ENCODE data around the gene ARHGAP20.

The ARHGAP20 gene

DNA sequence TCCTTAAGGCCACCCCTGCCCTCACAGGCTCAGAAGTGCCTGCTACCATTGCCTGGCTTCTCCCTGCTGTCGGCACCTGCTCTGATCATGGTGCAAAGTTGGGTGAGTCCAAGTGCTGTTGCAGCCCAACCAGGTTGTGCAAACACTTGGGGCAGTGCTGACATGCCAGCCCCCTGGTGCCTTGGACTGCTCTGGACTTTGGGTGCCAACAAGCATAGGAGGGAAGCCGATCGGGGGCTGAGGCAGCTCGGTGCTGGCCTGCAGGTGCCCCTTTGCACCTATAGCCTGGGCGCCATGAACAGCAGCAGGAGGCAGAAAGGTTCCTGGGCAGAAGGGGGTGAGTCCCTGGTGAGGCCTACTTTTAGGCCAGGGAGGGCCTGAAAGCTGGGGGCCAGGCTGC, 113.0 kb downstream of the ARHGAP20 start:
- no peak overlapping the region for H3K27ac ChIP-seq (ENCODE audit: low read length)
- H3K4me3 ChIP-seq (ENCODE audit: low read length) = no peak overlapping the region
- no peaks in the 10 kb centered on the region for H3K4me1 ChIP-seq (ENCODE audit: insufficient read depth, low read length)
- H3K9me3 ChIP-seq (ENCODE audit: insufficient read depth, low read depth, low read length) = no peaks in the 10 kb centered on the region
- no peaks in the 10 kb centered on the region for H3K27me3 ChIP-seq (ENCODE audit: insufficient read depth, low read length)
- no peak overlapping the region for H3K9ac ChIP-seq (ENCODE audit: low read depth, low read length)
- no peaks in the 10 kb centered on the region for H3K36me3 ChIP-seq (ENCODE audit: insufficient read depth, low read depth, low read length)

DNA sequence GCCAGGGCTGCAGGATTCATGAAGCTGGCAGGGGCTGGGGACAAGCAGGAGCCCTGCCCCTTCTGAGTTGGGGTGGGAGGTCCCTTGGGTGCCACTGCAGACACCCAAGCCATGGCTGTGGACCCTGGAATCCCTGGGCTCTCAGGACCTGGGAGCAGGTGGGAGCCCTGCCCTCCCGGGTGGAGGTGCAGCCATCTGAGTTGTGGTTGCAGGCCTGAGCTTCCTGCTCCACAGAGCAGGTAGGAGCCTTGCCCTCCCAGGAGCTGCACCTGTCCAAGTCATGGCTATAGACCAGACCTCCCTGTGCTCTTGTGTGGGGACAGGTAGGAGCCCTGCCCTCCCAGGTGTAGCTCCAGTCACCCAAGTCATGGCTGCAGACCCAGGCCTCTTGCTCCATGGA, 113.5 kb downstream of the ARHGAP20 start:
- Histone ChIP-seq H3K9me3 (ENCODE audit: insufficient read depth, low read depth, low read length) (no peaks in the 10 kb centered on the region), H3K9ac (ENCODE audit: low read depth, low read length) (no peak overlapping the region), H3K4me3 (ENCODE audit: low read length) (no peak overlapping the region)

DNA sequence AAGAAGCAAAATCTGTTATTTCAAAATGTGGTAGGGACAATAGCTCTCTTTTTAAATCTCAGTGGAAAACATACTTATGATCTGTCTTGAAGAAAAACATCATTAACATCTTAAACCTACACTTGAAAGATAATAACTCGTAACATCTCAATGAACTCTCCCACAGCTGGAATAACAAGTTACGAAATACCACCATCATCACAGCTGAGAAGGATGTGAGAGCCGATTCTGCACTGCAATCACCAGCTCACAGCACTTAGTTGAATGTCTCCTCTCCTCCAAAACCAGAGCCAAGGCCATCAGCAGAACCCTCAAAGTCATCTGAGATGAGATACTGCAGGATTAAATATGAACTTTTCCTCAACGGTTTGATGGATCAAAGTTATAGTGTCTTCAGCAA, 124.3 kb downstream of the ARHGAP20 start:
- no peaks in the 10 kb centered on the region for H3K27me3 ChIP-seq (ENCODE audit: insufficient read depth, low read length)
- no peak overlapping the region for H3K27ac ChIP-seq (ENCODE audit: low read length)
- no peaks in the 10 kb centered on the region for H3K4me1 ChIP-seq (ENCODE audit: insufficient read depth, low read length)
- no peak overlapping the region for H3K4me3 ChIP-seq (ENCODE audit: low read length)
- no peaks in the 10 kb centered on the region for H3K9me3 ChIP-seq (ENCODE audit: insufficient read depth, low read depth, low read length)
- H3K36me3 ChIP-seq (ENCODE audit: insufficient read depth, low read depth, low read length) = no peaks in the 10 kb centered on the region
- H3K9ac ChIP-seq (ENCODE audit: low read depth, low read length) = no peak overlapping the region

More for the DNA sequence above, 113.5 kb downstream of the ARHGAP20 start:
- Histone ChIP-seq H3K27me3 (ENCODE audit: insufficient read depth, low read length) (no peaks in the 10 kb centered on the region), H3K36me3 (ENCODE audit: insufficient read depth, low read depth, low read length) (no peaks in the 10 kb centered on the region), H3K27ac (ENCODE audit: low read length) (no peak overlapping the region), H3K4me1 (ENCODE audit: insufficient read depth, low read length) (no peaks in the 10 kb centered on the region)

DNA sequence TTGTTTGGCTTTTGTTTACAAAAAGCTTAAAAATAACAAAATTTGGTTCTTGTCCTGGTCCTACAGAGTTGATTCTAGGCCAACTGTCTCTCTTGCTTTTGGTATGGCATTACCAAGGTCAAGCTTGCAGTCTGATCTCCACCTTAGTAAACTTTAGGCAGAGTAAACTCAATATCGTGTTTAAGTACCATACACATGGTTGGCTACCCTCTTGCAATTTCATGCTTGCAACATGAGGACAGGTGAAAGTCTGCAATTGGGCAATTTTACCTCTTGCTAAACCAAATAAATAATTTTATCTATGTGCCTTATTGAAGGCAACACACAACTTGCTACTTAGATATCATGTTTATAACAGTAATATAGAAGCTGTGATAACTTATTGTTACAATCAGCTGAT, 125.1 kb downstream of the ARHGAP20 start:
- no peaks in the 10 kb centered on the region for H3K36me3 ChIP-seq (ENCODE audit: insufficient read depth, low read depth, low read length)
- no peak overlapping the region for H3K27ac ChIP-seq (ENCODE audit: low read length)
- no peaks in the 10 kb centered on the region for H3K4me1 ChIP-seq (ENCODE audit: insufficient read depth, low read length)
- H3K9ac ChIP-seq (ENCODE audit: low read depth, low read length) = no peak overlapping the region
- H3K4me3 ChIP-seq (ENCODE audit: low read length) = no peak overlapping the region
- no peaks in the 10 kb centered on the region for H3K9me3 ChIP-seq (ENCODE audit: insufficient read depth, low read depth, low read length)
- H3K27me3 ChIP-seq (ENCODE audit: insufficient read depth, low read length) = no peaks in the 10 kb centered on the region

DNA sequence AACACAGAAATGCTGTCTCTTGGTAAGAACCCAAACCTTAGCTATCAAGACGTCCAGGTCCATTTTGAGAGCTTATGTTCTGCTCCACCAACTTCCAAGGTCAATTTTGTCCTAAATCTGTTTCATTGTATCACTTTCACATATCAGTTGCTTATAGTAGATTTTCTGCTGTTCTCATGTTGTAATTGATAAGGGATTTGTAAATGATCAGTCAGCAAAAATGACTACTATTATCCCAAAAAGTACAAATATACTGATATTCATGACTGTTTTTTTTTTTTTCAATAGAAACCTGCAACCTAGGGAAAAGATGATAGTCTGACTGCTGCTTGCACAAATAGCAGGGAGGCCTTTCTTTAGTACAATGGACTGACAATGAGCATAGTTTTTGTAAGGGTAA, 128.1 kb downstream of the ARHGAP20 start:
- Histone ChIP-seq H3K4me1 (ENCODE audit: insufficient read depth, low read length) (no peaks in the 10 kb centered on the region), H3K36me3 (ENCODE audit: insufficient read depth, low read depth, low read length) (no peaks in the 10 kb centered on the region), H3K9ac (ENCODE audit: low read depth, low read length) (no peak overlapping the region), H3K27me3 (ENCODE audit: insufficient read depth, low read length) (no peaks in the 10 kb centered on the region), H3K4me3 (ENCODE audit: low read length) (no peak overlapping the region), H3K27ac (ENCODE audit: low read length) (no peak overlapping the region), H3K9me3 (ENCODE audit: insufficient read depth, low read depth, low read length) (no peaks in the 10 kb centered on the region)

DNA sequence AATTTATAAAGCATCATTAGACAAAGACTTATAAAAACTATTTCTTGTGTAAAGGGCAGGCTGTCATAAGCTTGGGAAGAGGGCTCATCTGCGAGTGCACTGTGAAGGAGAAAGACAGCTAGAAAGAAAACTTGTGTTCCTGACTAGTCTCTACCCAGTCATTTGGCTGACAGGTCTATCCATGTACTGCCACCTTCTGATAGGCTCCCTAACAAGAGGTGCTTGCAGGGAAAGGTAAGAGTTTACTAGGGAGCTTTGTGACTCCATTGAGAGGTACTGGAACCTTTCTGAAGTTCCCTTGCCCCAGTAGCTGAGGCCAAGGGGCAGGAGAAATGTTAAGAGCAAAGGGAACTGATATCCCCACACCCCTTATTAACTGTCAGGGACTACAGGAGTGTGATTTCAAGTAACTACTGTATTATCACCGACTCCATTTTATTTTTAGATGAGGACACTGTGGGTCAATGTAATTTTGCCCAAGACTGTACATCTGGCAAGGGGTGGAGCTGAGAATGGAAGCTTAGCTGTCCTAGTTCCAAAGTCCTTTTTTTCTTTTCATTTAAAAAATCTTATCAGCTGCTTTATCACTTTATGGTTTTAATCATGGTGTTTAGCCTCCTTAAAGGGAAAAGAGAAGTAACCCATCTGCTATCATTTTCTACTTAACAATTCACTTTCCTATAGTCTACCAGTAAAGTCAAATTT, 129.4 kb downstream of the ARHGAP20 start:
- no peaks in the 10 kb centered on the region for H3K4me1 ChIP-seq (ENCODE audit: insufficient read depth, low read length)
- H3K4me3 ChIP-seq (ENCODE audit: low read length) = no peak overlapping the region
- H3K36me3 ChIP-seq (ENCODE audit: insufficient read depth, low read depth, low read length) = no peaks in the 10 kb centered on the region
- no peak overlapping the region for H3K9ac ChIP-seq (ENCODE audit: low read depth, low read length)
- H3K27me3 ChIP-seq (ENCODE audit: insufficient read depth, low read length) = no peaks in the 10 kb centered on the region
- no peaks in the 10 kb centered on the region for H3K9me3 ChIP-seq (ENCODE audit: insufficient read depth, low read depth, low read length)
- no peak overlapping the region for H3K27ac ChIP-seq (ENCODE audit: low read length)

- H3K36me3 ChIP-seq (ENCODE audit: insufficient read depth, low read depth, low read length) = no peaks in the 10 kb centered on the region
- no peaks in the 10 kb centered on the region for H3K27me3 ChIP-seq (ENCODE audit: insufficient read depth, low read length)
- no peak overlapping the region for H3K27ac ChIP-seq (ENCODE audit: low read length)
- no peak overlapping the region for H3K4me3 ChIP-seq (ENCODE audit: low read length)
- H3K9ac ChIP-seq (ENCODE audit: low read depth, low read length) = no peak overlapping the region
- H3K4me1 ChIP-seq (ENCODE audit: insufficient read depth, low read length) = no peaks in the 10 kb centered on the region
- no peaks in the 10 kb centered on the region for H3K9me3 ChIP-seq (ENCODE audit: insufficient read depth, low read depth, low read length)
These were observed 131.7 kb downstream of the ARHGAP20 start for GRCh38 chr11:110580571-110580970.

DNA sequence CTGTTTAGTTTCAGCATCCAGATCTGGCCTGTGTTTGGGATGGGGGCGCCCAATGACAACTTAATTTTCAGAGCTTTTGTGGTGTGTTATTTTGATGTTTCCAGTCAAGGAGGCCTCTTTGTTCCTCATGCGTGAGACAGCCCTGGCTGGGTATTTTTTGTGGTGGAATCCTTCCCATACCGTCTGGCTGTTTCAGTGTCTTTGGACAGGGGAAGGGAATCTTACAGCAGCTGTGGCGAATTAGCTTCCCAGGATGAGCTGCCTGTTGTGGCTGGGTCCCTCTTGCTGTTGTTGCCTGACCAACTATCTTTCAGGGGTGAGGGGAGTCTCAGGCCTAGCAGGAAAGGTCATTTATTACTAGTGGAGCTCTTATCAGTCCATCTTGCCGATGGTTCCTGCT, 138.8 kb downstream of the ARHGAP20 start:
- no peaks in the 10 kb centered on the region for H3K9me3 ChIP-seq (ENCODE audit: insufficient read depth, low read depth, low read length)
- H3K36me3 ChIP-seq (ENCODE audit: insufficient read depth, low read depth, low read length) = no peaks in the 10 kb centered on the region
- no peak overlapping the region for H3K9ac ChIP-seq (ENCODE audit: low read depth, low read length)
- no peaks in the 10 kb centered on the region for H3K4me1 ChIP-seq (ENCODE audit: insufficient read depth, low read length)
- H3K27ac ChIP-seq (ENCODE audit: low read length) = no peak overlapping the region
- H3K4me3 ChIP-seq (ENCODE audit: low read length) = no peak overlapping the region
- no peaks in the 10 kb centered on the region for H3K27me3 ChIP-seq (ENCODE audit: insufficient read depth, low read length)

- Histone ChIP-seq H3K4me1 (ENCODE audit: insufficient read depth, low read length) (no peaks in the 10 kb centered on the region), H3K9me3 (ENCODE audit: insufficient read depth, low read depth, low read length) (no peaks in the 10 kb centered on the region), H3K27ac (ENCODE audit: low read length) (no peak overlapping the region), H3K36me3 (ENCODE audit: insufficient read depth, low read depth, low read length) (no peaks in the 10 kb centered on the region), H3K4me3 (ENCODE audit: low read length) (no peak overlapping the region), H3K9ac (ENCODE audit: low read depth, low read length) (no peak overlapping the region), H3K27me3 (ENCODE audit: insufficient read depth, low read length) (0 out of 2 replicates have a peak, but pooled peaks cover 2% of the 10 kb centered on the region)
These were observed 141.0 kb downstream of the ARHGAP20 start for GRCh38 chr11:110571081-110571720.

- Histone ChIP-seq H3K4me3 (ENCODE audit: low read length) (no peak overlapping the region), H3K4me1 (ENCODE audit: insufficient read depth, low read length) (peaks cover 12% of the 10 kb centered on the region; the same call in 1 of the 2 replicates), H3K9ac (ENCODE audit: low read depth, low read length) (no peak overlapping the region), H3K27ac (ENCODE audit: low read length) (no peak overlapping the region), H3K36me3 (ENCODE audit: insufficient read depth, low read depth, low read length) (no peaks in the 10 kb centered on the region), H3K9me3 (ENCODE audit: insufficient read depth, low read depth, low read length) (no peaks in the 10 kb centered on the region), H3K27me3 (ENCODE audit: insufficient read depth, low read length) (0 out of 2 replicates have a peak, but pooled peaks cover 7% of the 10 kb centered on the region)
These were observed 145.7 kb downstream of the ARHGAP20 start for GRCh38 chr11:110566577-110566976.

DNA sequence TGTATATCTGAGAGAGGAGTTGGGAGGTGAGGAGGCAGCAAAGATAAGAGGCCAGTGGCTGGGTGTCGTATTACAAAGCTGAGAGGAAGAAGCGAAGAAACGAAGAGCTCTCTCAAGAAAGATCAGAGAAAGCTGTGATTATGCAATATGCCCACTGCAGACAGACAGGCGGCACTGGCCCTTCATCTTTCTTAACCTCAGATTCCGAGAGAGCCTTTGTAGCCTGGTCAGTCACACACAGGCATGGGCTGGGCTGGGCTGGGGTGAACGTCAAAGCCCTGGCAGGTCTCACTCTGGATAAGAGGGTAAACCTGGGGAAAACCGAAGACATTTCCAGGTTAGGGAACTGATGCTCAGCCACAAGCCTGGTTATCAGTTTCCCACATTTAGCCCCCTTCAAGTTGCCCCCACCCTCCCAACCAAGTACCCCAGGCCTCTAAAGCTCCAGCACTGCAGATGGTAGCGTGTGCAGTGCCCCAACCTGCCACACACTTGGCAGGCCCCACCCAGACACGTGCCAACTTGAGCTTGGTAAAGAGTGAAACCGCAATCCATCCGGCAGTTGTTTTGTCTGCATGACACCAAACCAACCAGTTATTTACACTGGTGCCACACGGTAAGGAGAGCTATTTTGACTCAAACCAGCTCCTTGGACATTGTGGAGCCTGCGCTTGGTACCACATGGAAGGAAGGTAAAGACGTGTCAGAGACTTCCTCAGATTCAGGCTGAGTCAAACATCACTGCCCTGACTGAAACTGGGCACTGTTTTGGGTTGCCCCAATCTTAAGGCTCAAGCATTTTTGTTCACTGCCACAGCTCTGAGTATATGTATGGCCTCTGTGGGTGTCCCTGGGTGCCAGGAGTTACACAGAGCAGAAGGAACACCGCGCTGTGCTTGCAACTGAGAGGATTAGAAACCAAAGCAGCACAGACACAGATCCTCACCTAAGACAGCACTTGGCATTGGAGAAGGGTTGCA, 146.6 kb downstream of the ARHGAP20 start:
- Histone ChIP-seq H3K9ac (ENCODE audit: low read depth, low read length) (no peak overlapping the region; the same call in 1 of the 2 replicates), H3K9me3 (ENCODE audit: insufficient read depth, low read depth, low read length) (no peaks in the 10 kb centered on the region), H3K27ac (ENCODE audit: low read length) (no peak overlapping the region), H3K36me3 (ENCODE audit: insufficient read depth, low read depth, low read length) (no peaks in the 10 kb centered on the region), H3K4me3 (ENCODE audit: low read length) (peak overlapping the region; percentile 31; the same call in 1 of the 2 replicates), H3K27me3 (ENCODE audit: insufficient read depth, low read length) (0 out of 2 replicates have a peak, but pooled peaks cover 7% of the 10 kb centered on the region), H3K4me1 (ENCODE audit: insufficient read depth, low read length) (peaks cover 12% of the 10 kb centered on the region; the same call in 1 of the 2 replicates)
